OCI-LY7 (cell line): Measurements from ENCODE around the gene LYZL2.

Source experiments
- EZH2phosphoT487 ChIP-seq: fragments of 200-600 bp; sonication (generic); IDR thresholded peaks from 2 replicates; pipeline ENCODE4 v1.6.1; 2018; ENCODE audit warnings: low read depth, borderline replicate concordance, mild to moderate bottlenecking, mixed run types, antibody characterized with exemption, low read length, moderate library complexity, mixed read lengths
- TF ChIP-seq, protein P1 (sequence below): fragments of 200-600 bp; sonication (generic); conservative IDR thresholded peaks from 2 replicates; pipeline ENCODE4 v1.5.1; 2014; ENCODE audit warnings: mild to moderate bottlenecking, antibody characterized with exemption, low read length, moderate library complexity, mixed read lengths

DNA sequence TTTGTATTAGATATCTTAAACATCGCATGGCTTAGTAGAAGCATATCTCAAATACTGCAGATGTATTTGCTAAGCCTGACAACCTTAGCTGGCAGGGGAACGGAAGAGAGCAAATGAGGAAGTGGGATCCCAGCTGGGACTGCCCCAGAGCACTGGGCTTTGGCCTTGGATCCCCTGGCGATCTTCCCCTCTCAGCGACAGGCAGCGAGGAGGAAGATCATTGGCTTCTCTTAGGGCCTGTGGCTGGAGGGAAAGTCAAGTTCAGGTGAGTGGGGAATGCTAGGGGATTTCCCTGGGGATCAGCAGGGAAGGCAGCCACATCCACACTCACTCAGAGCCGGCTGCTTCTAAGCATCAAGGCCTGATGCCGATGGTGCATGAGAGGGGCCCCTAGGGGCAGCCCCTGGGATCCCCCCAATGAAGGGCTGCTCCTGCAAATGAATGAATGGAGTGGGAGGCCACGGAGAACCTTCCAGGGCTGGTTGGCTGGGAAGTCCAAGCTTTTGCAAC, 42.0 kb downstream of the LYZL2 start:
- TF ChIP-seq, protein P1, sequence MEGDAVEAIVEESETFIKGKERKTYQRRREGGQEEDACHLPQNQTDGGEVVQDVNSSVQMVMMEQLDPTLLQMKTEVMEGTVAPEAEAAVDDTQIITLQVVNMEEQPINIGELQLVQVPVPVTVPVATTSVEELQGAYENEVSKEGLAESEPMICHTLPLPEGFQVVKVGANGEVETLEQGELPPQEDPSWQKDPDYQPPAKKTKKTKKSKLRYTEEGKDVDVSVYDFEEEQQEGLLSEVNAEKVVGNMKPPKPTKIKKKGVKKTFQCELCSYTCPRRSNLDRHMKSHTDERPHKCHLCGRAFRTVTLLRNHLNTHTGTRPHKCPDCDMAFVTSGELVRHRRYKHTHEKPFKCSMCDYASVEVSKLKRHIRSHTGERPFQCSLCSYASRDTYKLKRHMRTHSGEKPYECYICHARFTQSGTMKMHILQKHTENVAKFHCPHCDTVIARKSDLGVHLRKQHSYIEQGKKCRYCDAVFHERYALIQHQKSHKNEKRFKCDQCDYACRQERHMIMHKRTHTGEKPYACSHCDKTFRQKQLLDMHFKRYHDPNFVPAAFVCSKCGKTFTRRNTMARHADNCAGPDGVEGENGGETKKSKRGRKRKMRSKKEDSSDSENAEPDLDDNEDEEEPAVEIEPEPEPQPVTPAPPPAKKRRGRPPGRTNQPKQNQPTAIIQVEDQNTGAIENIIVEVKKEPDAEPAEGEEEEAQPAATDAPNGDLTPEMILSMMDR: peak; percentile 30; the same call in 1 of the 2 replicates
- TF ChIP-seq EZH2phosphoT487: no peak
